Measurements from ENCODE around the gene MEGF9. TPM values are rescaled to one million over a fixed set of nuclear protein-coding genes. Genes with fewer than 3 reads are reported as not detected.

MEGF9 gene
- total and polyA plus RNA-seq, 2 of the 13 experiments (the other 11 are each of a cell fraction or from before 2014, with no cell fraction given), result 3.1 to 3.3 TPM

- Histone ChIP-seq H3K4me1 (ENCODE audit: insufficient read depth, low read length) (peaks cover under 1% of the 10 kb centered on the region; the same call in 1 of the 2 replicates), H2AFZ (ENCODE audit: low read length) (no peak overlapping the region), H3K36me3 (replicated peaks in 1 of 2; ENCODE audit: control insufficient read depth in 1 of 2, insufficient read depth in 2 of 2, low read length in 2 of 2) (no peaks in the 10 kb centered on the region), H3K27ac (ENCODE audit: extremely low read length, insufficient read depth, low read length) (no peak overlapping the region), H3K9me3 (ENCODE audit: low read length) (no peaks in the 10 kb centered on the region), H3K9ac (ENCODE audit: insufficient read depth, low read depth, low read length) (no peak overlapping the region), H3K79me2 (ENCODE audit: insufficient read depth, low read length) (no peaks in the 10 kb centered on the region), H3K4me2 (ENCODE audit: low read depth, low read length) (no peak overlapping the region), H3K27me3 (ENCODE audit: control insufficient read depth in 1 of 2, insufficient read depth in 2 of 2, low read length in 2 of 2) (no peaks in the 10 kb centered on the region), H4K20me1 (ENCODE audit: insufficient read depth, low read length) (no peaks in the 10 kb centered on the region), H3K4me3 (replicated peaks in 1 of 3; ENCODE audit: insufficient read depth in 1 of 3, low read depth in 2 of 3, low read length in 3 of 3) (no peak overlapping the region)
- ATAC-seq, result no peak
- no peak for DNase-seq (ENCODE audit: low spot score)
- intact Hi-C loops (cut with micrococcal nuclease; ENCODE audit: unreplicated experiment) (no loop called here), in situ Hi-C loops (cut with HindIII; ENCODE audit: extremely low pct_ligation_motif_present, low pct_unique_long_range_greater_than_20kb) (no loop called here)
- ChIA-PET POLR2A (no interaction called here), CTCF (ENCODE audit: low intra/inter-chr PET ratio, low total read pairs) (no interaction called here)
- TF ChIP-seq ZNF7 (CRISPR knock-in tag; IDR thresholded peaks at IDR 0.05), result peak; percentile 52; the same call in 1 of the 2 replicates
- no peak for TF ChIP-seq TIGD3 (CRISPR knock-in tag; IDR thresholded peaks at IDR 0.05; ENCODE audit: borderline replicate concordance)
- BruUV-seq (replicated peaks), result no TSS peak
- 90% methylated on average over 6 of the region's 6 CpGs for WGBS (ENCODE audit: low lambda C conversion rate)
- no peak for FAIRE-seq
Observed at GRCh38 chr9:120745278-120745677, 31.0 kb upstream of the MEGF9 start.

- Histone ChIP-seq H4K20me1 (ENCODE audit: insufficient read depth, low read length) (no peaks in the 10 kb centered on the region), H3K36me3 (replicated peaks in 1 of 2; ENCODE audit: control insufficient read depth in 1 of 2, insufficient read depth in 2 of 2, low read length in 2 of 2) (no peaks in the 10 kb centered on the region), H3K4me2 (ENCODE audit: low read depth, low read length) (no peak overlapping the region), H3K4me3 (replicated peaks in 1 of 3; ENCODE audit: insufficient read depth in 1 of 3, low read depth in 2 of 3, low read length in 3 of 3) (no peak overlapping the region), H2AFZ (ENCODE audit: low read length) (no peak overlapping the region), H3K27me3 (ENCODE audit: control insufficient read depth in 1 of 2, insufficient read depth in 2 of 2, low read length in 2 of 2) (no peaks in the 10 kb centered on the region), H3K4me1 (ENCODE audit: insufficient read depth, low read length) (peaks cover 7% of the 10 kb centered on the region), H3K27ac (ENCODE audit: extremely low read length, insufficient read depth, low read length) (no peak overlapping the region), H3K9ac (ENCODE audit: insufficient read depth, low read depth, low read length) (no peak overlapping the region), H3K79me2 (ENCODE audit: insufficient read depth, low read length) (no peaks in the 10 kb centered on the region), H3K9me3 (ENCODE audit: low read length) (no peaks in the 10 kb centered on the region)
- intact Hi-C loops (cut with micrococcal nuclease; ENCODE audit: unreplicated experiment), result loop anchor here (5.0 kb wide), 1 partner anchor 194 kb away; no protein-coding TSS in a partner anchor
- FAIRE-seq (peak; percentile 82), DNase-seq (ENCODE audit: low spot score) (peak; percentile 70), ATAC-seq (peak; percentile 96)
- 56% methylated on average over 6 of the region's 6 CpGs for WGBS (ENCODE audit: low lambda C conversion rate)
- no TSS peak for BruUV-seq (replicated peaks)
- ChIA-PET CTCF (ENCODE audit: low intra/inter-chr PET ratio, low total read pairs) (interaction anchor here (0.9 to 1.9 kb wide), 4 partner anchors 13 to 316 kb away, joined by 3 to 11 read pairs (median 7); no protein-coding TSS in a partner anchor), POLR2A (no interaction called here)
- in situ Hi-C loops (cut with HindIII; ENCODE audit: extremely low pct_ligation_motif_present, low pct_unique_long_range_greater_than_20kb), result no loop called here
- TF ChIP-seq ZNF121 (CRISPR knock-in tag; IDR thresholded peaks at IDR 0.05) (0 out of 2 replicates have a peak, but pooled peaks have one; percentile 27), ZNF749 (CRISPR knock-in tag; IDR thresholded peaks at IDR 0.05; ENCODE audit: borderline replicate concordance) (no peak), SMC3 (IDR thresholded peaks at IDR 0.05; ENCODE audit: low read length) (peak; percentile 84), TOE1 (CRISPR knock-in tag; IDR thresholded peaks at IDR 0.05) (no peak), NONO (IDR thresholded peaks at IDR 0.05) (no peak), NONO (CRISPR knock-in tag; conservative IDR thresholded peaks at IDR 0.05) (no peak), BRCA1 (CRISPR knock-in tag; IDR thresholded peaks at IDR 0.05) (no peak), RARG (CRISPR knock-in tag; IDR thresholded peaks at IDR 0.05; ENCODE audit: low read depth) (no peak), ZNF691 (CRISPR knock-in tag; IDR thresholded peaks at IDR 0.05; ENCODE audit: borderline replicate concordance, low read depth) (no peak), MLX (CRISPR knock-in tag; IDR thresholded peaks at IDR 0.05) (no peak), ZNF550 (CRISPR knock-in tag; IDR thresholded peaks at IDR 0.05; ENCODE audit: borderline replicate concordance) (no peak), ZFYVE20 (CRISPR knock-in tag; IDR thresholded peaks at IDR 0.05; ENCODE audit: borderline replicate concordance, low read depth) (no peak), ZNF260 (CRISPR knock-in tag; IDR thresholded peaks at IDR 0.05; ENCODE audit: borderline replicate concordance, low read depth) (no peak), TEAD3 (CRISPR knock-in tag; optimal IDR thresholded peaks at IDR 0.05; ENCODE audit: borderline replicate concordance) (peak; percentile 89), MIER2 (CRISPR knock-in tag; IDR thresholded peaks at IDR 0.05) (no peak), ELF4 (CRISPR knock-in tag; IDR thresholded peaks at IDR 0.05; ENCODE audit: borderline replicate concordance) (no peak)
Observed at GRCh38 chr9:120742951-120743416, 28.7 kb upstream of the MEGF9 start.
